ENCODE data around the gene APIP.
"Not testable (repeated sequence)": the region's sequence is repeated elsewhere in the genome, so short reads cannot be mapped to it uniquely, and the experiment has no call there.

Gene APIP

GRCh38 chr11:34926101-34926830 is 10.1 kb upstream of the APIP start:
- peak; percentile 87 for DNase-seq

- DNase-seq, result no peak
Observed at GRCh38 chr11:34924714-34925113, 8.5 kb upstream of the APIP start.

- DNase-seq, result no peak
Observed at GRCh38 chr11:34921156-34921555, 5.0 kb upstream of the APIP start.

GRCh38 chr11:34916843-34917770 is 928 bp upstream of the APIP start:
- DNase-seq, result peak; percentile 60

- DNase-seq, result peak; percentile 84
Observed at GRCh38 chr11:34915136-34916014, 804 bp downstream of the APIP start.

GRCh38 chr11:34913556-34913955 is 2.6 kb downstream of the APIP start:
- not testable (repeated sequence) for DNase-seq

GRCh38 chr11:34911676-34912075 is 4.5 kb downstream of the APIP start:
- no peak for DNase-seq

- no peak for DNase-seq
Observed at GRCh38 chr11:34910817-34911216, 5.4 kb downstream of the APIP start.

GRCh38 chr11:34909955-34910354 is 6.2 kb downstream of the APIP start:
- DNase-seq, result no peak

- no peak for DNase-seq
Observed at GRCh38 chr11:34909415-34909814, 6.8 kb downstream of the APIP start.

- no peak for DNase-seq
Observed at GRCh38 chr11:34907934-34908593, 8.1 kb downstream of the APIP start.

- no peak for DNase-seq
Observed at GRCh38 chr11:34905666-34906065, 10.5 kb downstream of the APIP start.

GRCh38 chr11:34904421-34904955 is 11.7 kb downstream of the APIP start:
- DNase-seq, result no peak

GRCh38 chr11:34899633-34900016 is 16.6 kb downstream of the APIP start:
- peak; percentile 49 for DNase-seq

GRCh38 chr11:34898474-34898873 is 17.7 kb downstream of the APIP start:
- no peak for DNase-seq

GRCh38 chr11:34897171-34897870 is 18.9 kb downstream of the APIP start:
- no peak for DNase-seq

GRCh38 chr11:34896191-34896590 is 20.0 kb downstream of the APIP start:
- not testable (repeated sequence) for DNase-seq

GRCh38 chr11:34893416-34893815 is 22.8 kb downstream of the APIP start:
- DNase-seq, result no peak

- no peak for DNase-seq
Observed at GRCh38 chr11:34891611-34892010, 24.6 kb downstream of the APIP start.

GRCh38 chr11:34890812-34891211 is 25.4 kb downstream of the APIP start:
- peak; percentile 74 for DNase-seq

- DNase-seq, result no peak
Observed at GRCh38 chr11:34890089-34890488, 26.1 kb downstream of the APIP start.

GRCh38 chr11:34887260-34887659 is 28.9 kb downstream of the APIP start:
- no peak for DNase-seq
